Retinal pigment epithelial cell (primary cell): ENCODE results near the gene OPALIN.
"Not testable (repeated sequence)": the region's sequence is repeated elsewhere in the genome, so short reads cannot be mapped to it uniquely, and the experiment has no call there.

ENCODE experiments used
- DNase-seq: peaks from one replicate; pipeline ENCODE4 v3.0.0-alpha.2; 2010; ENCODE audit warnings: low read depth
- H3K4me3 ChIP-seq: 2 replicates; pipeline ENCODE4 v1.5.1; 2011; ENCODE audit warnings: mild to moderate bottlenecking, low read length, control low read depth, moderate library complexity
- CTCF ChIP-seq: conservative IDR thresholded peaks from 2 replicates; pipeline ENCODE4 v1.5.1; 2011; ENCODE audit warnings: low read depth, low read length, control low read depth, inconsistent platforms

OPALIN gene

GRCh38 chr10:96317067-96317833, 41.6 kb downstream of the OPALIN start:
- no peak for DNase-seq
- no peak for TF ChIP-seq CTCF
- H3K4me3 ChIP-seq: no peak overlapping the region

GRCh38 chr10:96313344-96313743, 45.5 kb downstream of the OPALIN start:
- H3K4me3 ChIP-seq: no peak overlapping the region
- no peak for TF ChIP-seq CTCF
- DNase-seq: no peak

GRCh38 chr10:96311180-96311715, 47.6 kb downstream of the OPALIN start:
- no peak for TF ChIP-seq CTCF
- DNase-seq: no peak
- no peak overlapping the region for H3K4me3 ChIP-seq

GRCh38 chr10:96310321-96310669, 48.5 kb downstream of the OPALIN start:
- DNase-seq: no peak
- TF ChIP-seq CTCF: no peak
- no peak overlapping the region for H3K4me3 ChIP-seq

GRCh38 chr10:96309628-96310320, 49.0 kb downstream of the OPALIN start:
- TF ChIP-seq CTCF: no peak
- DNase-seq: no peak

GRCh38 chr10:96308854-96309253, 49.9 kb downstream of the OPALIN start:
- DNase-seq, H3K4me3 ChIP-seq: not testable (repeated sequence)

More at GRCh38 chr10:96309628-96310320, 49.0 kb downstream of the OPALIN start:
- H3K4me3 ChIP-seq: no peak overlapping the region

GRCh38 chr10:96306516-96306915, 52.3 kb downstream of the OPALIN start:
- DNase-seq: no peak
- TF ChIP-seq CTCF: no peak
- no peak overlapping the region for H3K4me3 ChIP-seq
